Measurements from ENCODE around the gene GDI1. TPM values are rescaled to one million over a fixed set of nuclear protein-coding genes. Genes with fewer than 3 reads are reported as not detected.

GDI1 gene
- total and polyA plus RNA-seq, 2 experiments from 2014 or later = 131 to 190 TPM

DNA sequence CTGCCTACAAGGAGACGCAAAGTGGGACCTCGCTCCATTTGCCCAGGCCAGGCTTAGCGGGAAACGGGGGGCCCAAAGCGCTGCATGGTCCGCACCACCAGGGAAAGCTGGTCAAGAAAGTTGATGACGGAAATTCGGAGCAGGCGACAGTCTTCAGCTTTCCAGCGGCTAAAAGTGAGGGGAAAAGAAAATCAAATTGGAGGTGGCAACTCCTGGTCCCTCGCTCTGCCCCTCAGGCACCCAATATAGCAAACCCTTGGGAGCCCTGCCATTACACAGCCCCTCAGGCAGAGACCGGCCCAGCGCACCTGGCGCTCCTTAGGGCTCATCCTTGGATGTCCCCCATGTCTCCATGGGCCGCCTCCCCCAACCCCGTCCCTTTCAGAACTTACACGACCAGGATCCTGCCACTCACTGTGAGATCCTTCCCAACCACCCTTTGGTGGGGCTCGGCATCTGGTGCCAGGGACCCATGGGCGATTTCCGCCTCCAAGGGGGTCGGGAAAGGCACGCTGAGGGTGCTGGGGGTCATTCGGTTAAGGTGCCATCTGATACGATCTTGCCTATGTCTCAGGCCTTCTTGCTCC lies 41.0 kb downstream of the GDI1 start:
- no peaks in the 10 kb centered on the region for H3K9me3 ChIP-seq (ENCODE audit: low read depth)
- peak overlapping the region; percentile 78 for H3K27ac ChIP-seq
- H3K4me1 ChIP-seq (ENCODE audit: low read depth) = no peaks in the 10 kb centered on the region
- no peaks in the 10 kb centered on the region for H3K27me3 ChIP-seq
- no peaks in the 10 kb centered on the region for H3K36me3 ChIP-seq
- TF ChIP-seq, protein P1, sequence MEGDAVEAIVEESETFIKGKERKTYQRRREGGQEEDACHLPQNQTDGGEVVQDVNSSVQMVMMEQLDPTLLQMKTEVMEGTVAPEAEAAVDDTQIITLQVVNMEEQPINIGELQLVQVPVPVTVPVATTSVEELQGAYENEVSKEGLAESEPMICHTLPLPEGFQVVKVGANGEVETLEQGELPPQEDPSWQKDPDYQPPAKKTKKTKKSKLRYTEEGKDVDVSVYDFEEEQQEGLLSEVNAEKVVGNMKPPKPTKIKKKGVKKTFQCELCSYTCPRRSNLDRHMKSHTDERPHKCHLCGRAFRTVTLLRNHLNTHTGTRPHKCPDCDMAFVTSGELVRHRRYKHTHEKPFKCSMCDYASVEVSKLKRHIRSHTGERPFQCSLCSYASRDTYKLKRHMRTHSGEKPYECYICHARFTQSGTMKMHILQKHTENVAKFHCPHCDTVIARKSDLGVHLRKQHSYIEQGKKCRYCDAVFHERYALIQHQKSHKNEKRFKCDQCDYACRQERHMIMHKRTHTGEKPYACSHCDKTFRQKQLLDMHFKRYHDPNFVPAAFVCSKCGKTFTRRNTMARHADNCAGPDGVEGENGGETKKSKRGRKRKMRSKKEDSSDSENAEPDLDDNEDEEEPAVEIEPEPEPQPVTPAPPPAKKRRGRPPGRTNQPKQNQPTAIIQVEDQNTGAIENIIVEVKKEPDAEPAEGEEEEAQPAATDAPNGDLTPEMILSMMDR (IDR thresholded peaks at IDR 0.05; ENCODE audit: low read depth, low read length) = no peak
- H3K4me3 ChIP-seq = peak overlapping the region; percentile 47
- no peak for DNase-seq (ENCODE audit: low read depth in 1 of 2, low spot score in 1 of 2)

- TF ChIP-seq, protein P1 (IDR thresholded peaks at IDR 0.05; ENCODE audit: low read depth, low read length) = no peak
- H3K36me3 ChIP-seq = no peaks in the 10 kb centered on the region
- peak within 1 kb of the TSS; percentile 47 for H3K4me3 ChIP-seq
- no peaks in the 10 kb centered on the region for H3K27me3 ChIP-seq
- peak within 1 kb of the TSS; percentile 78 for H3K27ac ChIP-seq
- no peaks in the 10 kb centered on the region for H3K4me1 ChIP-seq (ENCODE audit: low read depth)
- DNase-seq (ENCODE audit: low read depth in 1 of 2, low spot score in 1 of 2) = peak; percentile 91 to 94
- H3K9me3 ChIP-seq (ENCODE audit: low read depth) = no peaks in the 10 kb centered on the region
Observed at GRCh38 chrX:154478728-154479622, 42.0 kb downstream of the GDI1 start, which contains the start of gene LAGE3. Gene LAGE3, minus strand, starts transcription at chrX:154479281. Its CDS starts 366 bp downstream, at chrX:154478915.

DNA sequence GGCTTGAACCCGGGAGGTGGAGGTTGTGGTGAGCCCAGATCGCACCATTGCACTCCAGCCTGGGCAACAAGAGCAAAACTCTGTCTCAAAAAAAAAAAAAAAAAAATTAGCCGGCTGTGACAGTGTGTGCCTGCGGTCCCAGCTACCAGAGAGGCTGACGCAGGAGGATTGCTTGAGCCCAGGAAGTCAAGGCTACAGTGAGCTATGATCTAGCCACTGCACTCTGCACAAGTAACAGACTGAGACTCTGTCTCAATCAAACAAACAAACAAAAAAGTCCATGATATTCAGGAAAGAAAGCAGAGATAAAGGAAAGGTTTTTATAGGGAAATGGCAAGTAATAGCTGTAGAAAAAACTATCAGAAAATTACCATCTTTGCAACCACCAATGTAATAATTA lies 44.2 kb downstream of the GDI1 start:
- TF ChIP-seq, protein P1 (IDR thresholded peaks at IDR 0.05; ENCODE audit: low read depth, low read length) = no peak
- Histone ChIP-seq H3K36me3 (no peaks in the 10 kb centered on the region), H3K4me3 (no peak overlapping the region), H3K27ac (no peak overlapping the region), H3K27me3 (no peaks in the 10 kb centered on the region), H3K9me3 (ENCODE audit: low read depth) (no peaks in the 10 kb centered on the region), H3K4me1 (ENCODE audit: low read depth) (no peaks in the 10 kb centered on the region)
- no peak for DNase-seq (ENCODE audit: low read depth in 1 of 2, low spot score in 1 of 2)

GRCh38 chrX:154481911-154482601 lies 45.1 kb downstream of the GDI1 start:
- Histone ChIP-seq H3K4me1 (ENCODE audit: low read depth) (no peaks in the 10 kb centered on the region), H3K4me3 (no peak overlapping the region), H3K36me3 (no peaks in the 10 kb centered on the region), H3K27me3 (no peaks in the 10 kb centered on the region), H3K27ac (no peak overlapping the region), H3K9me3 (ENCODE audit: low read depth) (no peaks in the 10 kb centered on the region)
- no peak for DNase-seq (ENCODE audit: low read depth in 1 of 2, low spot score in 1 of 2)
- TF ChIP-seq, protein P1 (IDR thresholded peaks at IDR 0.05; ENCODE audit: low read depth, low read length) = no peak

- Histone ChIP-seq H3K9me3 (ENCODE audit: low read depth) (no peaks in the 10 kb centered on the region), H3K4me1 (ENCODE audit: low read depth) (no peaks in the 10 kb centered on the region), H3K4me3 (no peak overlapping the region), H3K27me3 (no peaks in the 10 kb centered on the region), H3K36me3 (no peaks in the 10 kb centered on the region), H3K27ac (no peak overlapping the region)
- no peak for DNase-seq (ENCODE audit: low read depth in 1 of 2, low spot score in 1 of 2)
- TF ChIP-seq, protein P1 (IDR thresholded peaks at IDR 0.05; ENCODE audit: low read depth, low read length) = no peak
Observed at GRCh38 chrX:154482786-154483185, 45.8 kb downstream of the GDI1 start.
